Measurements from ENCODE around the gene NDUFB4. TPM values are rescaled to one million over a fixed set of nuclear protein-coding genes. Genes with fewer than 3 reads are reported as not detected.
A peak's percentile ranks its signal among the peaks of the same experiment; 100 is the strongest.
"Not testable (repeated sequence)": the region's sequence is repeated elsewhere in the genome, so short reads cannot be mapped to it uniquely, and the experiment has no call there.

NDUFB4 gene
- total RNA-seq, 1 experiment from 2014 or later, result 174 TPM

DNA sequence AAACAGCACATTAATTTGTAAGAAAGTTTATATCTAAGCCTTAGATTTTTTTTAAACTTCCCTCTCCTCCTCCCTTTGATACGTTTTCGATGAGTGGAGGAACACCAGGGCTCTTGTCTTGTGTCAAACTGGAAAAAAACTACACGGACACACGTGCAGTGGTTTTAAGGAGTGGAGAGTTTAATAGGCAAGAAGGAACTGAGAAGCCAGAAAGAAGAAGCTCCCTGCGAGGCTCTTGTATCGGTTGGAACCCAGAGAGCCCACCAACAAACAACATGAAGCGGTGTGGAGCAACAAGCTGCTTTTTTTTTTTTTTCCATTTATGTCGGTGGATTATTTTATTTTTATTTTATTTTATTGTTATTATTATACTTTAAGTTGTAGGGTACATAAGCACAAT lies 18.6 kb downstream of the NDUFB4 start:
- CTCF ChIA-PET, result no interaction called here
- Mint-ChIP-seq H3K36me3 (no peaks in the 10 kb centered on the region), H3K27ac (no peak overlapping the region), H3K9me3 (peaks cover 6% of the 10 kb centered on the region), H3K27me3 (ENCODE audit: low read depth) (no peaks in the 10 kb centered on the region), H3K4me1 (peaks cover 32% of the 10 kb centered on the region), H3K4me3 (no peak overlapping the region)
- DNase-seq (ENCODE audit: low spot score), result no peak
- TF ChIP-seq E2F5 (CRISPR knock-in tag; IDR thresholded peaks at IDR 0.05) (no peak), RORB (CRISPR knock-in tag; IDR thresholded peaks at IDR 0.05) (no peak), ELF4 (CRISPR knock-in tag; IDR thresholded peaks at IDR 0.05; ENCODE audit: low read depth) (no peak)
- no peak for ATAC-seq
- POLR2A ChIA-PET, result no interaction called here

DNA sequence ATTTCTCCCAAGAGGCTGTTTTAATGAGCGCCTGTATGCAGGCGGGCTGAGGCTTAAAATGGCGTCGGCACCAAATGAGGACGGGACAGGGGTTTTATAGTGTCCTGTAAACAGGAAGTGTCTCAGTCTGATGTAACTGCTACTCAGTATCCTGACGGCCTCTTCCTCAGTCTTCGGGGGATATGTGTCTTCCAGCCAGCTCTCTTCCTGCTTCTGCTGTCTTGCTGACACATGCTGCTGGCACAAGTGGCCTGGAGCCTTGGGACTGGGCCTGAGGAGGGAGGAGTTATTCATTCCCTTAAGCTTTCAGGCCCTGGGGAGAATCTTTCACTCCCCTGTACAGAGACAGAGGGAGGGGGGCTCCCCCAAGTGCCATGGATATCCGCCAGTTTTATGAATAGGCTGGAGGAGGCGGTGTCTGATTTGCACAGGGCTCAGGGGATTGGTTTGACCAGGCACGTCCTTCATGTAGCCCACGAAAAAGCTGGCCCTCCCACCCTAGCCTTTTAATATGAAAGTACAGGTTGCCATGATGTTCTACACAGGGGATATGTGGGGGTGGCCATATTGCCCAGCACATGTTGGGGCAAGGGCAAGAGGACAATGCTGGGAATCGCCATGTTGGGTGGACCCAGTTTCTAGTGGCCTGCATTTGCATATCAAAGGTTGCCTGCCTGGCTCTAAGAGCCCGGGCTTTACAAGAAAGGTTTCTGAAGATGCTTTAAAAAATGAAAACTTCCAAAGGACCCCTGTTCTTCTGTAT lies 19.9 kb downstream of the NDUFB4 start:
- ChIA-PET POLR2A (no interaction called here), CTCF (no interaction called here)
- no peak for TF ChIP-seq NFATC4 (CRISPR knock-in tag; IDR thresholded peaks at IDR 0.05)
- TF ChIP-seq GRHL2 (CRISPR knock-in tag; IDR thresholded peaks at IDR 0.05; ENCODE audit: insufficient replicate concordance, severe bottlenecking), result no peak
- no peak for TF ChIP-seq ZNF425 (CRISPR knock-in tag; conservative IDR thresholded peaks at IDR 0.05)
- no peak for TF ChIP-seq RORB (CRISPR knock-in tag; IDR thresholded peaks at IDR 0.05)
- no peak for TF ChIP-seq MYBL2 (CRISPR knock-in tag; IDR thresholded peaks at IDR 0.05)
- TF ChIP-seq GTF2I (CRISPR knock-in tag; conservative IDR thresholded peaks at IDR 0.05), result no peak
- TF ChIP-seq ZNF232 (CRISPR knock-in tag; IDR thresholded peaks at IDR 0.05), result no peak
- TF ChIP-seq NFYB (CRISPR knock-in tag; conservative IDR thresholded peaks at IDR 0.05; ENCODE audit: low read depth), result no peak
- no peak for TF ChIP-seq ZNF121 (CRISPR knock-in tag; IDR thresholded peaks at IDR 0.05)
- no peak for TF ChIP-seq STAT6 (CRISPR knock-in tag; conservative IDR thresholded peaks at IDR 0.05; ENCODE audit: low read depth)
- no peak for TF ChIP-seq CBFB (CRISPR knock-in tag; IDR thresholded peaks at IDR 0.05; ENCODE audit: low read depth)
- TF ChIP-seq ZSCAN18 (CRISPR knock-in tag; IDR thresholded peaks at IDR 0.05), result no peak
- no peak for TF ChIP-seq JUN (CRISPR knock-in tag; IDR thresholded peaks at IDR 0.05)
- H3K27me3 Mint-ChIP-seq (ENCODE audit: low read depth), result no peaks in the 10 kb centered on the region
- ATAC-seq, result peak; percentile 57
- peaks cover 2% of the 10 kb centered on the region; the same call in 1 of the 2 replicates for H3K36me3 Mint-ChIP-seq
- H3K4me3 Mint-ChIP-seq, result no peak overlapping the region
- DNase-seq (ENCODE audit: low spot score), result no peak
- peaks cover 8% of the 10 kb centered on the region for H3K9me3 Mint-ChIP-seq
- H3K27ac Mint-ChIP-seq, result peak overlapping the region; percentile 28; the same call in 1 of the 2 replicates
- peaks cover 32% of the 10 kb centered on the region for H3K4me1 Mint-ChIP-seq

GRCh38 chr3:120616745-120617144 lies 20.6 kb downstream of the NDUFB4 start:
- ATAC-seq; H3K27me3 Mint-ChIP-seq (ENCODE audit: low read depth); DNase-seq (ENCODE audit: low spot score); H3K36me3 Mint-ChIP-seq; CTCF ChIA-PET; H3K4me3 Mint-ChIP-seq; H3K27ac Mint-ChIP-seq; POLR2A ChIA-PET: not testable (repeated sequence)
- peaks cover 12% of the 10 kb centered on the region for H3K9me3 Mint-ChIP-seq
- H3K4me1 Mint-ChIP-seq, result peaks cover 32% of the 10 kb centered on the region
